ENCODE data around the gene ACE.

The ACE gene

DNA sequence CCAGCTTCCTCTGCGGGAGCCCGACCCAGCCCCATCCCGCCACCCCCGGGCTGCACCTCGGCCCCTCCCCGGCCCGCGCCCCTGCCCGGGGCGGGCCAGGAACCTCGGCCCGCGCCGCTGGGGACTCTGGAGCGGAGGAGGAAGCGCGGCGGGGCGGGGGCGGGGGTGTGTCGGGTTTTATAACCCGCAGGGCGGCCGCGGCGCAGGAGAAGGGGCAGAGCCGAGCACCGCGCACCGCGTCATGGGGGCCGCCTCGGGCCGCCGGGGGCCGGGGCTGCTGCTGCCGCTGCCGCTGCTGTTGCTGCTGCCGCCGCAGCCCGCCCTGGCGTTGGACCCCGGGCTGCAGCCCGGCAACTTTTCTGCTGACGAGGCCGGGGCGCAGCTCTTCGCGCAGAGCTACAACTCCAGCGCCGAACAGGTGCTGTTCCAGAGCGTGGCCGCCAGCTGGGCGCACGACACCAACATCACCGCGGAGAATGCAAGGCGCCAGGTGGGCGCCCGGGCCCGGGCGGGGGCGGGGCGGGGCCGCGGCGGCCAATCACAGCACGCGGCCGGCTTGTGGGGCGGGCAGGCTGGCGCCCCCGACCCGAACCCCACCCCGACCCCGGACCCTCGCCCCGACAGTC, at the start of gene ACE:
ACE (plus strand) TSS at position 208 of the 626 bp plus-strand sequence; CDS start at position 242, 34 bp downstream.
- DNase-seq = peak; percentile 19 to 31

DNA sequence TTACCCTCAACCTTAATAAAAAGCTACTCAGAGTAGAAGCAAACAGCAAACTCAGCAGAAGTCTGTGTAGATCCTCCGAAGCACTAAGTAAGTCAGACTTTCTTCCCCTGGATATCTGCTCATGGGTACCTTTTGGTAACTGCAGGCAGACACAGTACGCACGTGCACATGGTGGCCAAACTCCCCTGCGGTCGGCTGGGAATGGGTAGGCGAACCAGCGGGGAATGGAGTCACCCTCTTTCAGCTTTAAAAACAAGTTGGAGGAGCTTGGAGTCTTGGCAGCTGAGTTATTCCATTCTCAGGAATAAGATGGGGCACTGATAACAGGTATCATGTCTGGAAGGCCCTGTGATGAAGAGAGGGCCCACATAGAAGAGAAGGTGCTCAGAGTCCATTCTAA, 47.1 kb upstream of the ACE start:
- DNase-seq = no peak

- no peak for DNase-seq
Observed at GRCh38 chr17:63430223-63430622, 46.6 kb upstream of the ACE start.

GRCh38 chr17:63431618-63431938, 45.3 kb upstream of the ACE start:
- no peak for DNase-seq

DNA sequence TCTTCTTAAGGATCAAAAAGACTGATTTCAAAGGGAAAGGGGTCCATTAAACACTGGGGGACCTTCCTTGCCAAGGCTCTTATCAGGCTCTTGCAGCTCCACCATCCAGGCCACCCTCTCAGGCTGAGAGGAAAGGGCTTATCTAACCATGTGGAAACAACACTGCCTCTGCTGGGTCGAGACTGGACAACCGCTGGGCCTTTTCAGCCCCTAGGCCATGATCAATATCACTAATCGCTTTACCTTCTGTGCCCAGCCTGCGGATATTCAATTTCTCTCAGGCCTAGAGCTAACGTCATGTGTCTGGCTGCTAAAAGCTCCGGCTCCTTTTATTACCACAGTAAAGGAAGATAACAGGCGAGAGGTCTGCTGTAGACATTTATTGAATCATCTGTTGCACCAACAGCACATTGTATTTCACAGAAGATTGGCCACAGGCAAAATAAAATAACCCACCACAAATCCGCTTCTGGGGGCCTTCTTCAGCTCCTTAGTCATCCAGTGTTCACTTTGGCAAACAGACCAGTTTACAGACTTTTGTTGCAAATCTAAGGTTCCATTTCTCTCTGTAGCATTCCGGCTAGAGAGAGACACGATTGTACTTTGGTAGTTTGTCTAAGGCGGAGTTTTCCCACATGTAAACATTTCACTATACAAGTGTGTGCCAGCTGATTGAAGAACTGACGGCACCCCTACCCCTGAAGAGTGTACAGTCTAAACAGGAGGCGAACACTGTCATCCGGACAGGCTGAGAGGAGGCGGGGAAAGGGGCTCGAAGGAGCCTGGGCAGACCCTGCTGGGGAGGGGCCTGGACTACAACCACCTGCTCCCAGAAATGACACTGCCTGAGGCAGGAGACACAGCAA, 44.7 kb upstream of the ACE start:
- DNase-seq = no peak

DNA sequence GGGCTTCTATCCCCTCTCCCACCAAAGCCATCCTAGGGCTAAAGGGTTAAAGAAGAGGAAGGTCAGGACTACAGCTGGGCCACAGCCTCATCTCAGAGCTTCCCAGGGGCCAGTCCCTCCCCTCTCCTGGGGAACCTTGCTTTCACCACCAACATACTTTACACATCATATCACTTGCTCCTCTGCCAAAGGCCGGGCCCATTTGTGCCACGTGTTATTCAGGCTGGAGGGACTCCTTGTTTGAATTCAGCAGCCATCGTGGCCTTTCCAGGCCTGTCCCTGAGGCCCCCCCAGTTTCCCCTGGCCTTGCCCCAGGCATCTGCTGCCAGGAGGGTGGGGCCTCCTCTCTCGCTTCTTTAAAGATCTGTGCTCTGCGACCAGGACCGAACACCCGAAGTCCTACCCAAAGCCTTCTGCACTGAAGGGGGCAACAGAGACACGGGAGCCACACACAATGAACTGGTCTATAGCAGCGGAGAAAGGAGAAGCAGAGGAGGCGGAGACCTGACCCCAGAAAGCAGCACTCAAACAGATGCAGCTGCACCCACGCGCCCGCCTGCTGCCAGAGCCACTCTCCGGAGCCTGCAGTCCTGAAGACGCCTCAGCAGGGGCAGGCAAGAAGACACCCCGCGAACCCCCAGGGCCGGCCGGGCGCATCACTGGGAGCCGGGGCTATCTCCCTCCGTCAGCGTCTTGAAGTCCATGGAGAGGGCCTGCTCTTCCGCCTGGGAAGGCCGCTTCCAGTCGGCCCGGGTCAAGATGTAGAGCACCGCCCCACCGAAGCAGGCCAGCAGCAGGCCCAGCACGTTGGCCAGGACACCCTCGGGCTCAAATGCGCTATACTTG, 42.9 kb upstream of the ACE start:
- DNase-seq = no peak

GRCh38 chr17:63434951-63435571, 41.8 kb upstream of the ACE start:
- DNase-seq = no peak

DNA sequence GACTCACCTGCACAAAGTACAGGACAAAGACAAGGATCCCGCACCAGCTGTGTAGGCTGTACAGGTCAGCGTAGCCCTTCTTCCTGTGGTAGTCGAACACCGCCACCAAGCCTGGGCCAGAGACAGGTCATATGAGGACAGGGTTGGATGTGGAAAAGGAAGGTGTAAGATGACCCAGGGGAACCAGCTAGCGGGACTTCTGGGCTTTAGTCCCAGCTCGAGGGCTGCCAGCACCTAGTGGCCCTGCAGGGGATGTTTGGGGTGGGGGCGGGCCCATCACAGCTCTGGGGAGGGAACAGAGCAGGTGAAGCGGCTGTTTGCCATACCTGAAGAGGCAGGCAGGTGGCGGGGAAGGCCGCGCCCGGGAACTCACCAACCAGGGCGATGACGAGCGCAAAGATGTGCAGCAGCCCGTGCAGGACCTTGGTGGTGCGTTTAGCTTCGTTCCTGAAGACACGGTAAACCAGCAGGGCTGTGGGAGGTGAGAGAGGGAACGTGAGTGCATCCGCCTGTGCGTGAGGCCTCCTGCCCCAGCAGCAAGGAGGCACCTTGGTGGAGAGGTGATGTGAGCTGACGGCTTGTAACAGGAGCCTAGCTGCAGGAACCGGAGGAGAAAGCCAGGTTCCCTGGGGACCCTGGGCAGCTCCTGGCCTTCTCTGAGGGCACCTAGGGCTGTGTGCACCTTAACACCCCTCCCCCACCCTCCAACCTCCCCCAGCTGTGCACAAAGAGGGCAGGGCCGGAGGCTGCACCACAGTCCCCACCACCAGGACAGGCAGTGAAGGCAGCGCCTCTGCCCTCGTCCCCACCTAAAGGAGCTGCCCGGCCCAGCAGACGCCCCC, 41.0 kb upstream of the ACE start:
- no peak for DNase-seq

DNA sequence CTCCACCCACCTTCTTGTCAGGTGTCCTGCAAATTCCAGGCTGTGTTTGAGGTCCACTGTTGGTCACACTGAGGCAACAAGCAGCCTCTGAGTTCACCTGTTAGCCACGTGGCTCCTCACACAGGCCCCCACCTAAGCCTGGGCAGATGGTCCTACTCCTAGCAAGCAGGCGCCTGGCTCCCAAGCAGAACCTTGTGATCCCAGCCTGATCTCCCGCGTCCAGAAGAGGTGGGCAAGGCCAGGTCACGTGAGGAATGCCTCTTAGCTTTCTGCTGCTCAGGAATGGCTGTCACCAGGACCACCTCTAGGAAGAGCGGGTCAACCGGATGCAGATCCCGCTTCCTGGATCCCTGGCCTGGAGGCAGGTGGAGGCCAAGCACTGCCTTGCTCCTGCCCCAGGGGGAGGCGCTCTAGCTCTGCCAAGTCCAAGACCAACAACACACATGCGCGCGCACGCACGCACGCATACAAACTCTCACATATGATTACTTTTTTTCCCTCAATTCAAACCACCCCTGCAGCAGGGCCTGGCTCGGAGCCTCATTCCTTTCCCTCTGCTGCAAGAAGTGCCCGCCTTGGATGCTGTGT, 40.2 kb upstream of the ACE start:
- no peak for DNase-seq

DNA sequence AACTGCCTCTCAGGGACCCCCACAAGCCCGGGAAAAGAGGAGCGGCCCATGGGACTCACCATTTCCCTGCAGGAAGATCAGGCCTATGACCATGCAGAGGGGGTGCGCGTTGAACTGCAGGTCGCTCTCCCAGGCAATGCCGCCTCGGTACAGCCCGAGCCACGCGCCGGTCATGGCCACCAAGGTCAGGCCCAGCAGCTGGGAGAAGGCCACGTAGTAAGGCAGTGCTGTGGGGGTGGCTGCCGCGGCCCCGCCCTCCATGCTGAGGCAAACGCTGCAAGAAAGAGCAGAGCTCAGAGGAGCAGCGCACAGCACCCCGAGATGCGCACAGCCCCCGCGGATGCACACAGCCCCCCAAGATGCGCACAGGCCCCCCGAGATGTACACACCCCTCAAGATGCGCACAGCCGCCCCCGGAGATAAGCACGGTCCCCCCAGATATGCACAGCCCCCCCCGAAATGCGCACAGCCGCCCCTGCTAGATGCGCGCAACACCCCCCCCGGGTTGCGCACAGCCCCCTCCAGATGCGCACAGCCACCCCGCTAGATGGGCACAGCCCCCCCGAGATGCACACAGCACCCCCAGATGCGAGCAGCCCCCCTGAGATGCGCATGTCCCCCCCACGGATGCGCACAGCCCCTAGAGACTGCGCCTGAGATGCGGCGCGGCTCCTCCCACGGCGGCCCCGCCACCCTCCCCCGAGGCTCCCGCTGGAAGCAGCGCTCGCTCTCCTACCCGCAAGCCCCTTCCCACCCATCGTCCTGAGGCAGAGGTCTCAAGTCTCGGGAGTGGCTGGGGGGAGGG, 39.4 kb upstream of the ACE start:
- DNase-seq = no peak

DNA sequence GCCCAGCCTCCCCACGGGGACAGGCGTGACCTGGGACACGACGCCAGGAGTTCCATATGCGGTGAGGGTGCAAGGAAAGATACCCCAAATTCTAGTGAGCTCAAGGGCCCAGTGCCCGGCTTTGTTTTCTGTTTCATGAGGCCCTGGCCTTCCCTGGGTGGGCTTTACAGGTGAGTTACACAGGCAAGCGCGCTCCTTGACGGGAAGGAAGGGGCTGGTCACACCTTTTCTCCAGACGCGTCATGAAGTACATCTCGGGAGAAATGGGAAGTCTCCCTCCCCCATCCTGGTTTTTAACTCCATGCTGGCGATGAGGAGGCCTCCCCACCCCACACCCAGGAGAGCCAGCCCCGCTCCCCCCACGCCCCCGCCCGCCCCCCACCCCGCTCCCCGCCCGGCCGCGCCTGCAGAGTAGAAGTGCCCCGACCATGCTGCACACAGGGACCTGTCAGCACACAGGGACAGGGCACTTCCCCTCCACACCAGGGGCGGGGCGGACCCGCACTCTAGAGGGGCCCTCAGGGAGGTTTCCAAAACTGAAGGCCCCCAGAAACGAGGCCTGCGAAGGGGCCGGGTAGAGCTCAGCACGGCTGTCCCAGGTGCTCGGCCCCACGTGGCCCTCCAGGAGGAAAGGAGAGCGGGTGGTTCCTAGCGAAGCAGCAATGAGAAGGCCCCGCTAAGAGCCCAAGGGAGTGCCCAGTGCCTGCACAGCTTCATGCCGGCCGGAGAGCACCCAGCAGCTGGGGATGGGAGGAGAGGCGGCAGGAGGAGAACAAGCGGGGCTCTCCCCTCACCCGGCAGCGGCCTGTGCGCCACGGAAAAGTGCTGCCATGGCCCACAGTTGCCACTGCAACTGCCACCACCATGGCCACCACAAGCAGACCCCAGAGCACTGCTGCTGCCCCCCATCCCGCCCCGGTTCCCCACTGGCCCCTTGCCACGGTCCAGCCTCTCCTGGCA, 38.5 kb upstream of the ACE start:
- DNase-seq = no peak

- DNase-seq = no peak
Observed at GRCh38 chr17:63439687-63440086, 37.2 kb upstream of the ACE start.

DNA sequence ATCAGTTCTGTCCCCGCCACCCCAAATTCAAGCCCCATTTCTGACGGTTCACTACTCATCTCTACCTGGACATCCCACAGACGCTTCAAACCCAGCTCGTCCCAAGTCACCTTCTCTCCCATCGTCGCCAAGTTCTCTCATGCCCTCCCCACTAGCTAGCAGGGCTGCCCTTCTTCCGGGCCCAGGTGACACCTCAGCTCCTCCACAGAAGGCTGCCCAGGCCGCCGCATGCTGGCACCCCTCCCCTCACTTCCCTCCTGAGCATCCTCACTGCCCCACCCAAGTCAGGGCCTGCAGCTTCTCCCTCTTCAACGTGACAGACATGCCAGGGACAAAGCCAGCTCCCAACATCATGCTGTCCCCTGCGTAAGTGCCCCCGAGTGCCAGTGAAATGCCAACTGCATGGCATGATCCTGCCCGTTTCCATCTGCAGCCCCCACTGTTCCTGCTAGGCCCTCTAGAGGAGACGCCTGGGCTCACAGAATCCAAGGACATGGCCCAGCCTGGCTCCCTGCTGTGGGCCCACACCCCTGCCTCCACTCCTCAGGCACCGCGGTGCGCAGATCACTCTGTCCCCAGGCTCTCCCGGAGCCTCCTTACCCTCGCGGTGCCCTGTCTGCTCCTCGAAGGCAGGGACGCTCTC, 36.6 kb upstream of the ACE start:
- no peak for DNase-seq

DNA sequence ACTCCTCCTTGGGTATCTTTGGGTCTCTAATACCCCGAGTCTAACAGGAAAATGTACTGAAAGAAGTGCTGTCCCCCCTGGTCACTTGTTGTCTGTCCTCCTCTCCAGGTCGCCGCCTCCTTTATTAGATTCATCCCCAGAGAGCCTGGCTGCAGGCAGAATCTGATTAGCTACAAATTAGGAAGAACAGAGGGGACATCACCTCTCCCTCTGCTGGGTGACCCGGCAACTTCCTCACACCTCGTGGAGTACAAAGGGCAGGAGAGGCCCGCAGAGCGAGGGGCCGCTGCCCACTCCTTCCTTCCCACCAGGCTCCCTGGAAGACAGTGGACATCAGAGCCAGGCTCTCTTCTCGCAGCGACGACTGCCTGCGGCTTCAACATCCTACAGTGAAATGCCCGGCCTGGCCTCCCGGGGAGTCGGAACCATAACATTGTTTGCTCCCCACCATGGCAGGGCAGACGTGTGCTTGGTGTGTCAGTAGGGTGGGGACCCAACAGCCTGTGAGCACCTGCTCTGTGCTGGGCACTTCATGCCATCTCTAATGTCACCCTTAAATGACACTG, 36.0 kb upstream of the ACE start:
- no peak for DNase-seq

DNA sequence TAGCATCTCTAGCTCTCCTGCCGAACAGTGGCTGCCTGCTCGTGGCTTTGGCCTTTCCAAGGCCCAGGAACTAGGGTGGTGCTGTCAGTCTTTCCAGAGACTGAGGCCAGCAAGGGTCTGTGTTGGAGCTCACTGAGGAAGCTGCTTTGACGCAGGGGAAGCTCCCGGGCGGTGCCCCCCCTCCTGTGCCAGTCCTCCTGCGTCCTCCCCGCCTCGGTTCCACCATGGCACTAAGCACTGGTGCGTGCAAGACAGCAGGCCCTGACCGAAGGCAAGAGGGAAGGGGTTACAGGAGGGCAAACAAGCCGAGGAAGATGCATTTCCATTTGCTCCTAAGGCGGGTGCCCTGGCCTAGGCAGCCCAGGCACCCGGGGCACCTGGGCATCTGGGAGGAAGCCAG, 35.2 kb upstream of the ACE start:
- DNase-seq = no peak

GRCh38 chr17:63442074-63442473, 34.8 kb upstream of the ACE start:
- DNase-seq = no peak

- DNase-seq = no peak
Observed at GRCh38 chr17:63442549-63443035, 34.3 kb upstream of the ACE start.

DNA sequence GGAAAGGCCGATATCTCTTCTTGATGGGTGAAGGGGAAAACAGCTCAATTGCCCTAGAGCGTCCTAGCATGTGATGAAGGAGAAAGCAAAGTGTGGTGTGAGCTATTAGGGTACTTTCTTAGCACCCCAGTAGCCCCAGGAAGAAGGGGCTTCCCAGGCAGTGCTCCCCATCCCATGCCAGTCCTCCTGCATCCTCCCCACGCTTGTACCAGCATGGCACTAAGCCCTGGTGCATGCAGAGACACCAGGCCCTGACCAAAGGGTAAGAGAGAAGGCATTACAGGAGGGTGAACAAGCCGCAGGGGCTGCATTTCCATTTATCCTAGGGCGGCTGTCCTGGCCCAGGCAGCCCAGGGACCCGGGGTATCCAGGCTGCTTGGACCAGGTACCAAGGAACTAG, 33.8 kb upstream of the ACE start:
- DNase-seq = no peak

DNA sequence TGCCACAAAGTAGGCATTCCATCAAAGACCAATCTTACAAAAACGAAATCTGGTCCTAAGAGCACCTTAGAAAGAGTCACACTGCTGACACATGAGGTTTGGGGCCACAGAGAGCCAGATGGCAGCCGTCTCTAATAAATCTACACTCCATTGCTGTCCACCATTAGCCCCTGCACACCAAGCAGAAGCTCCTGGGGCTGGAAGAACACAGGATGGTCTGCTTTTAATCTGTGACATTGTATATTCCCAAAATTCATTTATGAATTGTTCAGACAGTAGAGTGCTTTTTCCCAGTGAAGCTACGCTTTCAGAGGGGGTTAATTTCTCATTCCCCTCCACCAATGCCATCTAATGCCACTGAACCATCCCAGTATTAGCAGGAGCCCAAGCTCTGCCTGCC, 32.4 kb upstream of the ACE start:
- no peak for DNase-seq
